GM12874 (cell line): Measurements from ENCODE around the gene C19orf38.

Experiments
- TF ChIP-seq, protein P1 (sequence below): IDR thresholded peaks from 2 replicates; pipeline ENCODE4 v1.5.1; 2011; ENCODE audit warnings: low read depth, mild to moderate bottlenecking, control low read depth, low read length, moderate library complexity; ENCODE audit not compliant: insufficient read depth

C19orf38 gene

GRCh38 chr19:10817291-10818038, 30.8 kb upstream of the C19orf38 start:
- TF ChIP-seq, protein P1, sequence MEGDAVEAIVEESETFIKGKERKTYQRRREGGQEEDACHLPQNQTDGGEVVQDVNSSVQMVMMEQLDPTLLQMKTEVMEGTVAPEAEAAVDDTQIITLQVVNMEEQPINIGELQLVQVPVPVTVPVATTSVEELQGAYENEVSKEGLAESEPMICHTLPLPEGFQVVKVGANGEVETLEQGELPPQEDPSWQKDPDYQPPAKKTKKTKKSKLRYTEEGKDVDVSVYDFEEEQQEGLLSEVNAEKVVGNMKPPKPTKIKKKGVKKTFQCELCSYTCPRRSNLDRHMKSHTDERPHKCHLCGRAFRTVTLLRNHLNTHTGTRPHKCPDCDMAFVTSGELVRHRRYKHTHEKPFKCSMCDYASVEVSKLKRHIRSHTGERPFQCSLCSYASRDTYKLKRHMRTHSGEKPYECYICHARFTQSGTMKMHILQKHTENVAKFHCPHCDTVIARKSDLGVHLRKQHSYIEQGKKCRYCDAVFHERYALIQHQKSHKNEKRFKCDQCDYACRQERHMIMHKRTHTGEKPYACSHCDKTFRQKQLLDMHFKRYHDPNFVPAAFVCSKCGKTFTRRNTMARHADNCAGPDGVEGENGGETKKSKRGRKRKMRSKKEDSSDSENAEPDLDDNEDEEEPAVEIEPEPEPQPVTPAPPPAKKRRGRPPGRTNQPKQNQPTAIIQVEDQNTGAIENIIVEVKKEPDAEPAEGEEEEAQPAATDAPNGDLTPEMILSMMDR = no peak

GRCh38 chr19:10818301-10819123, 29.7 kb upstream of the C19orf38 start:
- TF ChIP-seq, protein P1 = no peak

GRCh38 chr19:10819124-10820060, 28.8 kb upstream of the C19orf38 start:
- TF ChIP-seq, protein P1 = no peak

- TF ChIP-seq, protein P1 = peak; percentile 46
Measured at GRCh38 chr19:10820173-10820572, 28.0 kb upstream of the C19orf38 start.

DNA sequence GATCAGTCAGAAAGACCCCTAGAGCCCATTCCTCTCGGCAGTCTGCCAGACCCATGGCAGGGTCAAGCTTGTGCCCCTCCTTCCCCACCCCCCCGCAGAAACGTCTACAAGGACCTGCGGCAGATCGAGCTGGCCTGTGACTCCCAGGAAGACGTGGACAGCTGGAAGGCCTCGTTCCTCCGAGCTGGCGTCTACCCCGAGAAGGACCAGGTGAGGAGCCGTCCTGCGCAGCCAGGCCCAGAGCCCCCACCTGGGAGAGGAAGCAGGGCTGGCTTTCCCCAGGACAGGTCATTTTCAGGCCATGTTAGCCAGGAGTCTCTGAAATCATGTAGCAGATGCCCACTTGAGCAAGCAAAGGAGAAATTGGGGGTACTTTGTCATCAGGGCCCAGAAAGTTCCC, 24.5 kb upstream of the C19orf38 start:
- TF ChIP-seq, protein P1 = no peak

- TF ChIP-seq, protein P1 = no peak
Measured at GRCh38 chr19:10826231-10826630, 22.0 kb upstream of the C19orf38 start.
